ENCODE results near the gene FMO2.

FMO2 gene

GRCh38 chr1:171174560-171175294, 10.4 kb upstream of the FMO2 start:
- DNase-seq (ENCODE audit: low read depth, low spot score): no peak

DNA sequence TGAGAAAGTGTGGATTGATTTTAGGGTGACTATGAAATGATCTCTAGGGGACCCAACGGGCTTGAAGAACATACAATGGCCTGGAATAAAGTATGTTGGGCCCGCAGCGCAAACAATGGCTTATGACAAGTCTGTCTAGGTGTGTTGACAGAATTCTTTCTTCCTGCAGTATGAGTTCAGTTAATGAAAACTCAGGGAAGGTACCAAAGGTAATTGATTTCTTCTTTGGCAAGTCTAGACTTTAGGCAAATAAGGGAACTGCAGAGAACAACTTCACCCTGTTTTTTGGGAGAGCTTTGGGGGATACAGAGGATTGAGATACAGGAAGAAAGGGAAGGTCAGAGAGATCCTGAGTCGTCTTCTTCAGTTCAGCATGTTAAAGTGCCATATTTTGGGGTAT, 7.8 kb upstream of the FMO2 start:
- no peak for DNase-seq (ENCODE audit: low read depth, low spot score)

DNA sequence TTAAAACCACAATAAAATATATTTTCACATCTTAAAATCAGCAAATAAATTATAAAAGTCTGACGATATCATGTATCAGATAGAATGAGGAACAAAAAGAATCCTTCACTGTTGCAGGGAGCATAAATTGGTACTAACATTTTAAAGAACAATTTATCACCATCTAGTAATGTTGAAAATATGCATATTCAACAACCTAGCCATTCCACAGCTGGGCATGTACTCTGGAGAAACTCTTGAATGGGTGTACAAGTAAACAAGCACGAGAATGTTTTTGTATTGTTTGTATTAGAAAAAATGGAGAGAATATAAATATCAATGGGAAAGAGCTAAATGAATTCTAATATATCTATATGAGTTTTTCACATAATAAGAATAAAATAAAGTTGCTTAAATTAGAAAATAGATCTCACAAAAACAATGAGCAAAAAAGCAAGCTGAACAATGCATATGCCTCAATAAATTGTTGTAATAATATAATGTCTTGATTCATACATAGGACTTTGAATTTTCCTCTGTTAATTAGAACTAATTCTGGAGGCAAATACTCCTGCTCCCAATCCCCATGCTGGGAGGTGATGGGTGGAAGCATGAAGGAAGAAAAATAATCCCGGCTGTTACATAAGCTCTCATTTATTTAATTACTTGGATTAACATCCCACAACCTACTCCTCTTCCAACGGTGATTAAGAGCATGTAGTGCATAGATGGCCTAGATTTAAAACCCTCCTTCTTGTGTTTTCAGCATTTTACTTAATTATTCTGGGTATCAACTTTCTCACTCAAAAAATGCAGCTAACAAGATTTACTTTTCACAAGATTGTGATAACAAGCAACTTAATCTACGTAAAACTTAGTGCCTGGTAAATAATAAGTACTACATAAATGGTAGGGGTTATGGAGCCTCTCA, 5.5 kb upstream of the FMO2 start:
- DNase-seq (ENCODE audit: low read depth, low spot score): no peak

GRCh38 chr1:171180670-171181069, 4.4 kb upstream of the FMO2 start:
- DNase-seq (ENCODE audit: low read depth, low spot score): no peak

DNA sequence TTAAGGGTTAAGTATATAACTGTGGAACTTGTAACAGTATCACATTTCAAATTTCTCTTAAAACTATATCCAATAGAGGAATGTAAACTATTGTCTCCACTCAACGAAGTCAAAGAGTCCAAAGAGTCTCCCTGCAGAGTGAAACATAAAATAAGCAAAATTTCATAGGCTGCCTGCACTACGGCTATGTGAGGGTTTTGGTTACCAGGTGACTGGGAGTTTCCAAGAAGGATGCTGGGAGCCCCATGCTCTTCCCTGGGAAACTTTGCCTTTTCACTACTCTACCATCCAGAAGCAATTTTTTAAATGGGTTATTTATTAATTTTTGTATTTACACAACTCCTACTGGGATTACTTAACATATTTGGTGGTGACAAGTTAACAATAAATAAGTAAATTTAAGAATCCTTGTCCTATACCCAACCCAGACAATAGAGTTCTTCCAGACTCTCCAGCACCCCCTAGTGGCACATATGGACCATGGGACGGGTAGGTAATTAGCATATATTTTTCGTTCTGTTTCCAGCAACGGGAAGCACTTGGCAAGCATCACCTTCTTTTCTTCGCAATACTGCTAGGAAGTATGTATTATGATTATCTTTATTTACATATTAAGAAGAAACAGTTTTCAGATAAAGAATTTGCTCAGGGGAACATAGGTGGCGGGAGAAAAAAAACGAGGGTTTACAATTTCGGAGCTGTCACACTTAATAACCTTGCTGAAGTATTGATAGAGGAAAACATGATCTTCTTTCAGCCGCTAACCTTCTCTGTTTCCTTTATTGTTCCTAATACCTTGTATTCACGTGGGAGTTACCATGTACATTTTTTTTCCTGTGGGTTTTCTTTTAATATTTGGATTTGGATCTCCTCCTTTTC, 3.5 kb downstream of the FMO2 start:
- DNase-seq (ENCODE audit: low read depth, low spot score): peak; percentile 31

GRCh38 chr1:171191992-171192391, 6.9 kb downstream of the FMO2 start:
- DNase-seq (ENCODE audit: low read depth, low spot score): no peak

DNA sequence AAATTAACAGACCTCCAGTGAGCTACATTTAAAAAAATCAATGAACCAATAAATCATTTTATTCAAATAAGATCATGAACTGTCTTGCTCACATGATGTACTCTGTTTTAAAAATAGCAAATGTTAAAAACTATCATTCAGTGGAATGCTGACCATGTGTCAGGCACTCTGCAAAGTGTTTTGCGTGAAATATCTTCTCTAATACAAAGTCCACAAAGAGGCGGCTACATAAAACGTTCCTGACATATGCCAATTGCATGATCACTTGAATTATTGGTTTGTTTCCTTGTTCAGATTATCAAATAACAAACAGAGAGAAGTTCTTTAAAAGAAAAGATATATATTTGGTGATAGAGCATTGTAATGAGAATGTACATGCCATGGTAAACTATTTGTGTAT, 10.7 kb downstream of the FMO2 start:
- no peak for DNase-seq (ENCODE audit: low read depth, low spot score)

DNA sequence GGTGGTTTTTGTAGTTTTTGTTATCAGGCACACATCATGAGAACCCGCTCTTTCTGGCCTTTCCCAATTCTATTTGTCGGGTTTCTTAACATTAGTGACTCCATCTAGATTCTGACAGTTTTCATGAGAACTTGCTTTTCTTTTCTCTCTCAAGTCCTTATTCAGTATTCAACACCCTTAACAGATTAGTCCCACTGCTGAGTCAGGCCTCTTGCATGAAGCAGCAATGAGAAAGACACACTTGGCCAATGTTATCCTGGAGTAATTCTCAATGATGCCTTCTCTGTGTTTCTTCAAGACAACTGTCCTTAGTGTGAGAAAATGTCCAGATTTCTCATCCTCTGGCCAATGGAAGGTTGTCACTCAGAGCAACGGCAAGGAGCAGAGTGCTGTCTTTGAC, 11.3 kb downstream of the FMO2 start:
- no peak for DNase-seq (ENCODE audit: low read depth, low spot score)

- DNase-seq (ENCODE audit: low read depth, low spot score): no peak
Measured at GRCh38 chr1:171198081-171198480, 13.0 kb downstream of the FMO2 start.

GRCh38 chr1:171204296-171204695, 19.2 kb downstream of the FMO2 start:
- DNase-seq (ENCODE audit: low read depth, low spot score): no peak

GRCh38 chr1:171206204-171206977, 21.3 kb downstream of the FMO2 start:
- DNase-seq (ENCODE audit: low read depth, low spot score): no peak

DNA sequence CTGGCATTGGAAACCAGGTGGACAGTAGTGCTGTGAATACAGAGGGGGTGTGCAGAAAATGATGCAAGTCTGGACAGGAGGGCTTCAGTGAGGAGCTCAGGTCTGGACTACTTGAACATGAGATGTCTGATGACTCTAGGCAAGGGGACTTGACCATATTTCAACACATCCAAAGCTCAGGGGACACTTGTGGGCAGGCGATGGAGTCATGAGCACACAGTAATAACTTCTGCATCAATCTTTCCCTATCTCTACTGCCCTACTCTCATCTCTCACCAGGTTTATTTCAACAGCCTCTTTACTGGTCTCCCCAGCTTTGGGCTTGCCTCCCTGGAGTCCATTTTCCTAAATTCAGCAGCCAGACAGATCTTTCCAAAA, 21.9 kb downstream of the FMO2 start:
- no peak for DNase-seq (ENCODE audit: low read depth, low spot score)

GRCh38 chr1:171207377-171207776, 22.3 kb downstream of the FMO2 start:
- DNase-seq (ENCODE audit: low read depth, low spot score): no peak

- peak; percentile 20 for DNase-seq (ENCODE audit: low read depth, low spot score)
Measured at GRCh38 chr1:171210355-171210754, 25.3 kb downstream of the FMO2 start.

GRCh38 chr1:171212607-171213351, 27.7 kb downstream of the FMO2 start:
- no peak for DNase-seq (ENCODE audit: low read depth, low spot score)

- peak; percentile 40 for DNase-seq (ENCODE audit: low read depth, low spot score)
Measured at GRCh38 chr1:171213559-171214454, 28.7 kb downstream of the FMO2 start.

- peak; percentile 75 for DNase-seq (ENCODE audit: low read depth, low spot score)
Measured at GRCh38 chr1:171217658-171218443, 32.8 kb downstream of the FMO2 start.

DNA sequence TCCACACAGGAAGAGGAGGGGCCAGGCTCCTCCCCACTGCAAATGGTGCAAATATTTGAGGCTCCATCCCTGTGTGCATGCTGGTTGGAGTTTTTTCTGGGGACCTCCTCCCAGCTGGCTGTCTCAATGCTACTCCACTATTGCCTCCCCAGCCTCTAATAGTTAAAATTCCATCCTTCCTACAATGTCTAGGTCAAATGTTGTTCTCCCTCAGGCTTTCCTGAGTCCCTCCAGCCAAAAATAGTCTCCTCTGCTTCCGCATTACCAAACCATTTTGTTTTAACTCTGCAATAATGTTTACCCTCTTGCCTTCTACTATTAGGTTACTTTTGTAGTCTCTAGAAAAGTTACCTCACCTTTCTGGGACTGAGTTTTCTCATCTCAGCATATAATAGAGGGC, 33.6 kb downstream of the FMO2 start:
- peak; percentile 26 for DNase-seq (ENCODE audit: low read depth, low spot score)

Data from ELF-1 (cell line).